Measurements from ENCODE around the gene CADM2.

Gene CADM2

GRCh38 chr3:85270488-85270887 is 311.7 kb downstream of the CADM2 start:
- H3K9me3 ChIP-seq (replicated peaks; ENCODE audit: low read length), result no peaks in the 10 kb centered on the region
- no peak overlapping the region for H3K9ac ChIP-seq (ENCODE audit: low read depth, low read length)
- no peaks in the 10 kb centered on the region for H3K4me1 ChIP-seq (ENCODE audit: control insufficient read depth, insufficient read depth, low read length)
- H3K36me3 ChIP-seq (ENCODE audit: insufficient read depth, low read length), result no peaks in the 10 kb centered on the region
- no peaks in the 10 kb centered on the region for H3K27me3 ChIP-seq (ENCODE audit: control insufficient read depth, insufficient read depth, low read length)
- no peak overlapping the region for H3K4me2 ChIP-seq (ENCODE audit: low read length)
- no peak overlapping the region for H3K4me3 ChIP-seq (ENCODE audit: low read length)

GRCh38 chr3:85271911-85272310 is 313.1 kb downstream of the CADM2 start:
- no peaks in the 10 kb centered on the region for H3K36me3 ChIP-seq (ENCODE audit: insufficient read depth, low read length)

DNA sequence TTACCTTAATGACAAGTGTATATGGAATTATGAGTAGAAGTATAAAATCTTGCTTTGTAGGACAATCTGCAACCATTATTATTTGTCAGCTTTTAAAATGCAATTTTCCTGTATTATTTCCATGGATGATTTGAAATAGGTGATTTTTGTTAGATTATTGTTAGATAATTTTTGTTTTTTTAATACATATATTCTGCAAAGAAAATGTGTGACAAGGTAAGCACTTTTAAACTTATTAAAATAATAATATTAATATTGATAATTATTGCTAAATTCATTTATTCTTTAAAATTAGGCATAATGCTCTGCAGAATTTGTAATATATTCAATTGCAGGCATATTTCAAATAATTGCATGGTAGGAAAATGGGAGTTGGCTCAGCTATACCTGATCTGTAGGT is 329.5 kb downstream of the CADM2 start:
- no peak overlapping the region for H3K4me3 ChIP-seq (ENCODE audit: low read length)
- no peaks in the 10 kb centered on the region for H3K9me3 ChIP-seq (replicated peaks; ENCODE audit: low read length)
- H3K4me1 ChIP-seq (ENCODE audit: control insufficient read depth, insufficient read depth, low read length), result no peaks in the 10 kb centered on the region
- no peaks in the 10 kb centered on the region for H3K27me3 ChIP-seq (ENCODE audit: control insufficient read depth, insufficient read depth, low read length)
- no peak overlapping the region for H3K9ac ChIP-seq (ENCODE audit: low read depth, low read length)
- no peak overlapping the region for H3K4me2 ChIP-seq (ENCODE audit: low read length)
- H3K36me3 ChIP-seq (ENCODE audit: insufficient read depth, low read length), result no peaks in the 10 kb centered on the region

More at GRCh38 chr3:85271911-85272310, 313.1 kb downstream of the CADM2 start:
- Histone ChIP-seq H3K27me3 (ENCODE audit: control insufficient read depth, insufficient read depth, low read length) (no peaks in the 10 kb centered on the region), H3K9ac (ENCODE audit: low read depth, low read length) (no peak overlapping the region), H3K9me3 (replicated peaks; ENCODE audit: low read length) (no peaks in the 10 kb centered on the region), H3K4me1 (ENCODE audit: control insufficient read depth, insufficient read depth, low read length) (no peaks in the 10 kb centered on the region), H3K4me2 (ENCODE audit: low read length) (no peak overlapping the region), H3K4me3 (ENCODE audit: low read length) (no peak overlapping the region)

- Histone ChIP-seq H3K9ac (ENCODE audit: low read depth, low read length) (no peak overlapping the region), H3K9me3 (replicated peaks; ENCODE audit: low read length) (no peaks in the 10 kb centered on the region), H3K4me3 (ENCODE audit: low read length) (no peak overlapping the region), H3K4me1 (ENCODE audit: control insufficient read depth, insufficient read depth, low read length) (no peaks in the 10 kb centered on the region), H3K36me3 (ENCODE audit: insufficient read depth, low read length) (no peaks in the 10 kb centered on the region), H3K4me2 (ENCODE audit: low read length) (no peak overlapping the region), H3K27me3 (ENCODE audit: control insufficient read depth, insufficient read depth, low read length) (no peaks in the 10 kb centered on the region)
Observed at GRCh38 chr3:85297291-85297690, 338.5 kb downstream of the CADM2 start.

GRCh38 chr3:85298032-85298431 is 339.2 kb downstream of the CADM2 start:
- Histone ChIP-seq H3K9ac (ENCODE audit: low read depth, low read length) (no peak overlapping the region), H3K4me3 (ENCODE audit: low read length) (no peak overlapping the region), H3K27me3 (ENCODE audit: control insufficient read depth, insufficient read depth, low read length) (no peaks in the 10 kb centered on the region), H3K9me3 (replicated peaks; ENCODE audit: low read length) (no peaks in the 10 kb centered on the region), H3K36me3 (ENCODE audit: insufficient read depth, low read length) (no peaks in the 10 kb centered on the region), H3K4me1 (ENCODE audit: control insufficient read depth, insufficient read depth, low read length) (no peaks in the 10 kb centered on the region), H3K4me2 (ENCODE audit: low read length) (no peak overlapping the region)

GRCh38 chr3:85303156-85303555 is 344.4 kb downstream of the CADM2 start:
- Histone ChIP-seq H3K4me1 (ENCODE audit: control insufficient read depth, insufficient read depth, low read length) (no peaks in the 10 kb centered on the region), H3K9me3 (replicated peaks; ENCODE audit: low read length) (no peaks in the 10 kb centered on the region), H3K4me3 (ENCODE audit: low read length) (no peak overlapping the region), H3K4me2 (ENCODE audit: low read length) (no peak overlapping the region), H3K9ac (ENCODE audit: low read depth, low read length) (no peak overlapping the region), H3K36me3 (ENCODE audit: insufficient read depth, low read length) (no peaks in the 10 kb centered on the region), H3K27me3 (ENCODE audit: control insufficient read depth, insufficient read depth, low read length) (no peaks in the 10 kb centered on the region)

- no peak overlapping the region for H3K4me3 ChIP-seq (ENCODE audit: low read length)
- H3K36me3 ChIP-seq (ENCODE audit: insufficient read depth, low read length), result no peaks in the 10 kb centered on the region
- H3K9me3 ChIP-seq (replicated peaks; ENCODE audit: low read length), result no peaks in the 10 kb centered on the region
- no peaks in the 10 kb centered on the region for H3K4me1 ChIP-seq (ENCODE audit: control insufficient read depth, insufficient read depth, low read length)
- no peak overlapping the region for H3K4me2 ChIP-seq (ENCODE audit: low read length)
- H3K27me3 ChIP-seq (ENCODE audit: control insufficient read depth, insufficient read depth, low read length), result no peaks in the 10 kb centered on the region
- H3K9ac ChIP-seq (ENCODE audit: low read depth, low read length), result no peak overlapping the region
Observed at GRCh38 chr3:85304360-85304964, 345.7 kb downstream of the CADM2 start.

DNA sequence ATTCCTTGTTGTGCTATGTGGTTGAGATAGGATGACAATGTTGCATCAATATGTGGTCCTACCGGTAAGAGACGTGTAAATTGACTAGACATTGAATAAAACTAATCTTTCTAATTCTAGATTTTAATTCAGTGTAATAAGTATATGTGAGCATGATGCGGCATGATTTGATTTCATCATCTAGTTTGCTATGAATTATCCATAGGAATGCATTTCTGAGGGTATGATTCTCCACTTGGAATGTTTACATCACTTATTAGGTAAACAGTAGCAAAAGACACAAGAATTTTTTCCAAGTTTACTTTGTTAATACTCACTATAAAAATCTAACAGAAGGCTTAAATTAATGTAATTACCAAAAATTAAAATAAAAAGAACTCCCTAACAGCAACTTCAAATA is 353.5 kb downstream of the CADM2 start:
- no peak overlapping the region for H3K4me2 ChIP-seq (ENCODE audit: low read length)
- no peaks in the 10 kb centered on the region for H3K9me3 ChIP-seq (replicated peaks; ENCODE audit: low read length)
- no peaks in the 10 kb centered on the region for H3K4me1 ChIP-seq (ENCODE audit: control insufficient read depth, insufficient read depth, low read length)
- no peak overlapping the region for H3K9ac ChIP-seq (ENCODE audit: low read depth, low read length)
- no peaks in the 10 kb centered on the region for H3K36me3 ChIP-seq (ENCODE audit: insufficient read depth, low read length)
- H3K4me3 ChIP-seq (ENCODE audit: low read length), result no peak overlapping the region
- no peaks in the 10 kb centered on the region for H3K27me3 ChIP-seq (ENCODE audit: control insufficient read depth, insufficient read depth, low read length)

DNA sequence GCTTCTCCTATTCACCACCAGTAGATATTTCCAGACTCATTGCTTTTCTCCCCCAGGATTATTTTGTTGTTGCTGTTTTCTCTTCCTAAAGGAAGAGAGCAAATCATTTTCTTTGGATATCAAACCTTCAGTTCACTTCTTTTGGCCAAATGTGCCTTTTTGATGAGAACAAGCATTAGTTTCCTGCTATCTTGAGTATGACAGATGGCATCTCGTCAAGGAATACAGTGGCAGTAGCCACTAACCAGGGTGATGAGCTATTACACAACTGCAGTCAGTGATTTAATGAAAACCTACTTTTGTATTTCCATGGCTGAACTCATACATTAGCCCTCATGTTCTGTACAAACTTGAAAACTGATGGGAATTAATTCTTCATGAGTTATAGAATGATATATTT is 354.6 kb downstream of the CADM2 start:
- H3K9me3 ChIP-seq (replicated peaks; ENCODE audit: low read length), result no peaks in the 10 kb centered on the region
- no peak overlapping the region for H3K9ac ChIP-seq (ENCODE audit: low read depth, low read length)
- no peak overlapping the region for H3K4me2 ChIP-seq (ENCODE audit: low read length)
- no peaks in the 10 kb centered on the region for H3K27me3 ChIP-seq (ENCODE audit: control insufficient read depth, insufficient read depth, low read length)
- H3K4me3 ChIP-seq (ENCODE audit: low read length), result no peak overlapping the region
- no peaks in the 10 kb centered on the region for H3K36me3 ChIP-seq (ENCODE audit: insufficient read depth, low read length)
- H3K4me1 ChIP-seq (ENCODE audit: control insufficient read depth, insufficient read depth, low read length), result no peaks in the 10 kb centered on the region

DNA sequence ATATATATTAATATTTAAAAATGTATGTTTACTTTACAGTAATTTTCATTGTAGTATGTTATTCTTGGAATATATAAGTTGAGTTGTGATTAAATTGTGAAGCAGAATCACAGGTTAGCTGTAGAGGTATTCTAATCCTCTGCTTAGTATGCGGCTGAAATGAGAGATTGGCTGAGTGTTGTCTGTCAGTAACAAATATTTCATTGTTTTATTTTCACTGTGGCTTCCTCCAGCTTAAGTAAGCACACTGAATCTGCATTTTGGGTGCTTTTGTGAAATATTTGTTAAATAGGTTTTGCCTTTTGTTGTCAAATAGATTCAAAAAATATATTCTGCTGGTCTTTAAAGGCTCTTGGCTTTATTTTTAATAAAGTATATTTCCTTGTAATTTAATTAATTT is 357.5 kb downstream of the CADM2 start:
- no peaks in the 10 kb centered on the region for H3K27me3 ChIP-seq (ENCODE audit: control insufficient read depth, insufficient read depth, low read length)
- no peak overlapping the region for H3K9ac ChIP-seq (ENCODE audit: low read depth, low read length)
- H3K9me3 ChIP-seq (replicated peaks; ENCODE audit: low read length), result no peaks in the 10 kb centered on the region
- no peaks in the 10 kb centered on the region for H3K4me1 ChIP-seq (ENCODE audit: control insufficient read depth, insufficient read depth, low read length)
- no peak overlapping the region for H3K4me2 ChIP-seq (ENCODE audit: low read length)
- no peak overlapping the region for H3K4me3 ChIP-seq (ENCODE audit: low read length)
- no peaks in the 10 kb centered on the region for H3K36me3 ChIP-seq (ENCODE audit: insufficient read depth, low read length)

GRCh38 chr3:85321892-85322291 is 363.1 kb downstream of the CADM2 start:
- Histone ChIP-seq H3K4me2 (ENCODE audit: low read length) (no peak overlapping the region), H3K4me1 (ENCODE audit: control insufficient read depth, insufficient read depth, low read length) (no peaks in the 10 kb centered on the region), H3K9me3 (replicated peaks; ENCODE audit: low read length) (no peaks in the 10 kb centered on the region), H3K4me3 (ENCODE audit: low read length) (no peak overlapping the region), H3K36me3 (ENCODE audit: insufficient read depth, low read length) (no peaks in the 10 kb centered on the region), H3K9ac (ENCODE audit: low read depth, low read length) (no peak overlapping the region), H3K27me3 (ENCODE audit: control insufficient read depth, insufficient read depth, low read length) (no peaks in the 10 kb centered on the region)

DNA sequence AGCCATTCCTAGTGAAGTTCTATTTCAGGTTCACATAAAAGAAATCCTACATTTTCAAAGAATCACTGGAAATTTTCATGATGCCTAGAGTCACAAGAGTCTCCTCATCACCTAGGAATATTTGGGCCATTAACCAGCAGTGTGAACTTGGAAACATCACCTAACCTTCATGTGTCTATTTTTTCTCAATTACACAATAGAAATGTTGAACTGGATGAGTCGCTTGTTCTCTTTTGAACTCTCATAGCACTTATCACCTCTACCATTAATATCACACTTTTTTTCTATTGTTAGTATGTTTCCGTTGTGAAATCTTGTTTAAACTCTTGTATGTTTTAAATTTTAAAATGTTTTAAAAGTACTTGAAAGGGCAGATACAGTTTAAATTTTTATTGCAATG is 371.3 kb downstream of the CADM2 start:
- H3K4me1 ChIP-seq (ENCODE audit: control insufficient read depth, insufficient read depth, low read length), result no peaks in the 10 kb centered on the region
- H3K4me2 ChIP-seq (ENCODE audit: low read length), result no peak overlapping the region
- H3K27me3 ChIP-seq (ENCODE audit: control insufficient read depth, insufficient read depth, low read length), result no peaks in the 10 kb centered on the region
- no peaks in the 10 kb centered on the region for H3K36me3 ChIP-seq (ENCODE audit: insufficient read depth, low read length)
- H3K9ac ChIP-seq (ENCODE audit: low read depth, low read length), result no peak overlapping the region
- H3K4me3 ChIP-seq (ENCODE audit: low read length), result no peak overlapping the region
- no peaks in the 10 kb centered on the region for H3K9me3 ChIP-seq (replicated peaks; ENCODE audit: low read length)
